Ishikawa (cell line): ENCODE data around the gene SEMA5A.

Source experiments
- CEBPB ChIP-seq: IDR thresholded peaks from 2 replicates; pipeline ENCODE4 v1.6.1; 2012
- CREB1 ChIP-seq: IDR thresholded peaks from 2 replicates; pipeline ENCODE4 v1.6.1; 2012; ENCODE audit warnings: low read depth
- EGR1 ChIP-seq: IDR thresholded peaks from 2 replicates; pipeline ENCODE4 v1.6.1; 2012
- EP300 ChIP-seq: IDR thresholded peaks from 2 replicates; pipeline ENCODE4 v1.6.1; 2012; ENCODE audit warnings: borderline replicate concordance
- FOXM1 ChIP-seq: IDR thresholded peaks from 2 replicates; pipeline ENCODE4 v1.6.1; 2012; ENCODE audit warnings: low read depth, borderline replicate concordance
- NFIC ChIP-seq: IDR thresholded peaks from 2 replicates; pipeline ENCODE4 v1.6.1; 2012
- RAD21 ChIP-seq: IDR thresholded peaks from 2 replicates; pipeline ENCODE4 v1.6.1; 2012; ENCODE audit warnings: low read depth
- TAF1 ChIP-seq: IDR thresholded peaks from 2 replicates; pipeline ENCODE4 v1.6.1; 2012; ENCODE audit warnings: low read depth, mild to moderate bottlenecking
- TCF12 ChIP-seq: IDR thresholded peaks from 2 replicates; pipeline ENCODE4 v1.6.1; 2012; ENCODE audit warnings: low read depth
- TEAD4 ChIP-seq: IDR thresholded peaks from 2 replicates; pipeline ENCODE4 v1.6.1; 2012
- YY1 ChIP-seq: IDR thresholded peaks from 2 replicates; pipeline ENCODE4 v1.6.1; 2012; ENCODE audit warnings: low read depth
- ZBTB7A ChIP-seq: IDR thresholded peaks from 2 replicates; pipeline ENCODE4 v1.6.1; 2012; ENCODE audit warnings: low read depth
- TF ChIP-seq, protein P1 (sequence below): IDR thresholded peaks from 2 replicates; pipeline ENCODE4 v1.6.1; 2012
- TF ChIP-seq, protein P2 (sequence below): IDR thresholded peaks from 2 replicates; pipeline ENCODE4 v1.6.1; 2012; ENCODE audit warnings: low read depth, mild to moderate bottlenecking
- TF ChIP-seq, protein P3 (sequence below): IDR thresholded peaks from 2 replicates; pipeline ENCODE4 v1.6.1; 2012

The SEMA5A gene

DNA sequence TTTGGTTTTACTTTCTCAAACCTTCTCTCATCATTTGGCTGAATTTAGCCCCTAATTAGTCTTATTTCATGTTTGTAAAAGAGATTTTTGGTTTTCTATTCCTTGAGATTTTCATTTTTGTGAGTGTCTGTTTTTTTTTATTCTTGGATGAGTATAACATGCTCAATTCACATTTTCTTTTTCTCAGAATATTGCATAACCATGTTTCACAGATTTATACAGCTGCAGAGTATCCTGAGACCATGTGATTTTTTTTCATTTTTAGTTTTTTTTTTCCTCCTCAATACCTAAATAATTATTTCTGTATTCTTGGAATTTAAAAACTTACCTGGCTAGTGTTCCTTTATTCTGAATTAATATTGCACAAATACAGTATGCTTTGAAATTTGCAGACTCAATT lies 361.9 kb downstream of the SEMA5A start:
- TF ChIP-seq CREB1 (no peak), TAF1 (no peak), CEBPB (no peak), YY1 (no peak), ZBTB7A (no peak)

GRCh38 chr5:9182899-9183695 lies 362.8 kb downstream of the SEMA5A start:
- TF ChIP-seq, protein P1, sequence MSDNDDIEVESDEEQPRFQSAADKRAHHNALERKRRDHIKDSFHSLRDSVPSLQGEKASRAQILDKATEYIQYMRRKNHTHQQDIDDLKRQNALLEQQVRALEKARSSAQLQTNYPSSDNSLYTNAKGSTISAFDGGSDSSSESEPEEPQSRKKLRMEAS, result no peak
- TF ChIP-seq, protein P2, sequence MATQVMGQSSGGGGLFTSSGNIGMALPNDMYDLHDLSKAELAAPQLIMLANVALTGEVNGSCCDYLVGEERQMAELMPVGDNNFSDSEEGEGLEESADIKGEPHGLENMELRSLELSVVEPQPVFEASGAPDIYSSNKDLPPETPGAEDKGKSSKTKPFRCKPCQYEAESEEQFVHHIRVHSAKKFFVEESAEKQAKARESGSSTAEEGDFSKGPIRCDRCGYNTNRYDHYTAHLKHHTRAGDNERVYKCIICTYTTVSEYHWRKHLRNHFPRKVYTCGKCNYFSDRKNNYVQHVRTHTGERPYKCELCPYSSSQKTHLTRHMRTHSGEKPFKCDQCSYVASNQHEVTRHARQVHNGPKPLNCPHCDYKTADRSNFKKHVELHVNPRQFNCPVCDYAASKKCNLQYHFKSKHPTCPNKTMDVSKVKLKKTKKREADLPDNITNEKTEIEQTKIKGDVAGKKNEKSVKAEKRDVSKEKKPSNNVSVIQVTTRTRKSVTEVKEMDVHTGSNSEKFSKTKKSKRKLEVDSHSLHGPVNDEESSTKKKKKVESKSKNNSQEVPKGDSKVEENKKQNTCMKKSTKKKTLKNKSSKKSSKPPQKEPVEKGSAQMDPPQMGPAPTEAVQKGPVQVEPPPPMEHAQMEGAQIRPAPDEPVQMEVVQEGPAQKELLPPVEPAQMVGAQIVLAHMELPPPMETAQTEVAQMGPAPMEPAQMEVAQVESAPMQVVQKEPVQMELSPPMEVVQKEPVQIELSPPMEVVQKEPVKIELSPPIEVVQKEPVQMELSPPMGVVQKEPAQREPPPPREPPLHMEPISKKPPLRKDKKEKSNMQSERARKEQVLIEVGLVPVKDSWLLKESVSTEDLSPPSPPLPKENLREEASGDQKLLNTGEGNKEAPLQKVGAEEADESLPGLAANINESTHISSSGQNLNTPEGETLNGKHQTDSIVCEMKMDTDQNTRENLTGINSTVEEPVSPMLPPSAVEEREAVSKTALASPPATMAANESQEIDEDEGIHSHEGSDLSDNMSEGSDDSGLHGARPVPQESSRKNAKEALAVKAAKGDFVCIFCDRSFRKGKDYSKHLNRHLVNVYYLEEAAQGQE, result no peak
- TF ChIP-seq, protein P3, sequence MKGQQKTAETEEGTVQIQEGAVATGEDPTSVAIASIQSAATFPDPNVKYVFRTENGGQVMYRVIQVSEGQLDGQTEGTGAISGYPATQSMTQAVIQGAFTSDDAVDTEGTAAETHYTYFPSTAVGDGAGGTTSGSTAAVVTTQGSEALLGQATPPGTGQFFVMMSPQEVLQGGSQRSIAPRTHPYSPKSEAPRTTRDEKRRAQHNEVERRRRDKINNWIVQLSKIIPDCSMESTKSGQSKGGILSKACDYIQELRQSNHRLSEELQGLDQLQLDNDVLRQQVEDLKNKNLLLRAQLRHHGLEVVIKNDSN, result no peak
- TF ChIP-seq EGR1, result no peak
- no peak for TF ChIP-seq CREB1
- no peak for TF ChIP-seq NFIC
- no peak for TF ChIP-seq TEAD4
- TF ChIP-seq EP300, result no peak

DNA sequence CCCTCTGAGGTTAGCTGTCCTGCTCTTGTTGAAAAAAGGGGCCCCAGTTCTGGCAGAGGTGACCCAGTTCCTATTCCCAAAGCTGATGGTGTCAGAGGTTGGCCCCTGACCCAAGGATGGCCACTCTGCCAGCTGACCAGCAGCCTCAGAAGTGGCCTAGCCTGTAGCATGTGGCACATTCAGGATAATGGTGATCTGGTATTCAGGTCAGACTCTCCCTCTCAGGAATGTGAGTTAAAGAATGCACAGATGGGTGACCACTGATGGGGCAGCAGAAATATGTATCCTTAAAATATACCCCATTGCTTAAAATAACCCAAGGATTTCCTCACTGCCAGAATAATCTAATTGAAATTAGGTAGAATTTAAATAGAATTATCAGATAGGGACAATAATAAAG lies 369.2 kb downstream of the SEMA5A start:
- TF ChIP-seq TCF12 (no peak), EGR1 (no peak), TEAD4 (no peak)

GRCh38 chr5:9174446-9174845 lies 371.4 kb downstream of the SEMA5A start:
- TF ChIP-seq RAD21 (no peak), TEAD4 (no peak), TAF1 (no peak), NFIC (no peak), FOXM1 (no peak), TCF12 (no peak), EP300 (no peak), YY1 (no peak), ZBTB7A (no peak), CEBPB (no peak), EGR1 (no peak)
- TF ChIP-seq, protein P3, result no peak
- TF ChIP-seq, protein P1, result no peak
- TF ChIP-seq, protein P2, result no peak

GRCh38 chr5:9173281-9174048 lies 372.4 kb downstream of the SEMA5A start:
- no peak for TF ChIP-seq CEBPB
- TF ChIP-seq ZBTB7A, result no peak
- TF ChIP-seq, protein P3, result no peak
- no peak for TF ChIP-seq CREB1
- TF ChIP-seq TEAD4, result no peak
- TF ChIP-seq NFIC, result no peak

- TF ChIP-seq EP300, result no peak
- TF ChIP-seq, protein P3, result no peak
- TF ChIP-seq, protein P1, result no peak
- TF ChIP-seq, protein P2, result no peak
- TF ChIP-seq TCF12, result no peak
- TF ChIP-seq RAD21, result no peak
- TF ChIP-seq ZBTB7A, result no peak
- no peak for TF ChIP-seq FOXM1
- TF ChIP-seq YY1, result no peak
- no peak for TF ChIP-seq TAF1
- TF ChIP-seq CREB1, result no peak
These were observed 375.8 kb downstream of the SEMA5A start for GRCh38 chr5:9170026-9170425.
